Gastroesophageal sphincter (tissue), 4 donors: ENCODE results near the gene DMRTB1. TPM values are rescaled to one million over a fixed set of nuclear protein-coding genes. Genes with fewer than 3 reads are reported as not detected.

Source experiments
- ATAC-seq: fragments of 150-250 bp; one replicate; pipeline ENCODE4 v1.9.1; 2016; ENCODE audit warnings: mild to moderate bottlenecking, moderate library complexity
- H3K27ac ChIP-seq, 4 donors: fragments of 200-600 bp; sonication (generic) in 3 of 4; 1 replicate in 3 of 4; 2 replicates in 1 of 4; pipeline ENCODE4 v1.5.1; 2016 to 2019
- H3K27me3 ChIP-seq: fragments of 200-600 bp; sonication (generic); one replicate; pipeline ENCODE4 v1.5.1; 2019
- H3K36me3 ChIP-seq, 2 donors: fragments of 200-600 bp; sonication (generic); one replicate each; pipeline ENCODE4 v1.5.1; 2019; ENCODE audit warnings: control low read depth in 1 of 2
- H3K4me1 ChIP-seq, 3 donors: fragments of 200-600 bp; sonication (generic); 1 replicate in 2 of 3; 2 replicates in 1 of 3; pipeline ENCODE4 v1.5.1; 2016 to 2019; ENCODE audit warnings: control low read depth in 2 of 3
- H3K4me3 ChIP-seq, 2 donors: fragments of 200-600 bp; sonication (generic); one replicate each; pipeline ENCODE4 v1.5.1; 2019; ENCODE audit warnings: mild to moderate bottlenecking in 1 of 2, moderate library complexity in 1 of 2
- H3K9me3 ChIP-seq, 3 donors: fragments of 200-600 bp; sonication (generic); one replicate each; pipeline ENCODE4 v1.5.1; 2017 to 2019; ENCODE audit warnings: control low read depth in 2 of 3
- CTCF ChIP-seq, 4 experiments: fragments of 200-600 bp in 2 of 4; fragments of 450-650 bp in 2 of 4; sonication (generic) in 1 of 4; IDR thresholded peaks; one replicate each; pipeline ENCODE4 v1.5.1; 2017 to 2019; ENCODE audit warnings: antibody characterized with exemption in 4 of 4, mild to moderate bottlenecking in 2 of 4, moderate library complexity in 2 of 4
- EP300 ChIP-seq: sonication (generic); formaldehyde crosslinking; IDR thresholded peaks from one replicate; pipeline ENCODE4 v1.6.1; 2017; ENCODE audit warnings: antibody characterized with exemption, mild to moderate bottlenecking
- POLR2A ChIP-seq, 2 donors: fragments of 450-650 bp; IDR thresholded peaks; one replicate each; pipeline ENCODE4 v1.6.1; 2017; ENCODE audit warnings: antibody characterized with exemption in 2 of 2, mild to moderate bottlenecking in 2 of 2, moderate library complexity in 1 of 2
- POLR2AphosphoS5 ChIP-seq: sonication (generic); formaldehyde crosslinking; IDR thresholded peaks from one replicate; pipeline ENCODE4 v1.6.1; 2017; ENCODE audit warnings: antibody characterized with exemption
- WGBS, 2 donors: methylation state at CpG; one replicate each; pipeline ENCODE4 v1.1.5; 2018; ENCODE audit warnings: low coverage in 1 of 2; 5-methylcytosine and 5-hydroxymethylcytosine counted together
- total RNA-seq, 4 donors: library from RNA; depleted of rRNA; stranded (reverse); fragments of >200 nt; gene quantifications; one replicate each; pipeline ENCODE4 v1.1.0, GENCODE V29; 2016

The DMRTB1 gene
- total RNA-seq, 4 donors from 2014 or later: not detected

- 79 to 98% methylated on average over 11 of the region's 11 CpGs for WGBS, 2 donors
These were observed 21.5 kb downstream of the DMRTB1 start for GRCh38 chr1:53480678-53481077.

DNA sequence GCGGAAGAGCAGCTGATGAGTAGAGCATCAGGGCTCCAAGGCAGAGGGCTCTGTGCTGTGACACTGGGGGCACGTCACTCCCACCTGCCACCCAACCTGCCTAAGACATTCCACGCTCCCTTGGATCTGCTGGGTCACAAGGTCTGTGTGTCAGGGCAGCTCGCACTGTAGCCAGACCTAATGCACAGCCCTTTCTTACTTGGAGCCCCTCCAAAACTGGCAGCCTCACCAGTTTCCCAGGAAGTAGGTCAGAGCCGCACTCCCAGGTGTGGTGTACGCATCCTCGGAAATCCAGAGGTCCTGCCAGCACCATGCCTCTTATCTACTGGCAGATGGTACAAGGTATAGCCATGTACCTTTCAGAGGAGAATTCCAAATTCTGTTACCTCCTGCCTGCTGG, 22.3 kb downstream of the DMRTB1 start:
- WGBS, 2 donors: 71 to 100% methylated on average over 1 to 3 of the region's 7 CpGs
- H3K4me1 ChIP-seq: peaks cover 0 to 13% (median 0%) of the 10 kb centered on the region in 3 donors
- no peak overlapping the region for H3K4me3 ChIP-seq
- peaks cover 21% of the 10 kb centered on the region for H3K27me3 ChIP-seq
- no peaks in the 10 kb centered on the region for H3K9me3 ChIP-seq
- no peak for ATAC-seq
- H3K36me3 ChIP-seq: no peaks in the 10 kb centered on the region
- H3K27ac ChIP-seq: no peak overlapping the region
- TF ChIP-seq CTCF (IDR thresholded peaks at IDR 0.05) (no peak), POLR2AphosphoS5 (no peak), POLR2A (IDR thresholded peaks at IDR 0.05) (no peak), EP300 (no peak)

More at GRCh38 chr1:53480678-53481077, 21.5 kb downstream of the DMRTB1 start:
- no peak overlapping the region for H3K27ac ChIP-seq
- peaks cover 13% of the 10 kb centered on the region for H3K27me3 ChIP-seq
- no peak for ATAC-seq
- TF ChIP-seq CTCF (IDR thresholded peaks at IDR 0.05): no peak
- no peak for TF ChIP-seq POLR2AphosphoS5
- no peak for TF ChIP-seq POLR2A (IDR thresholded peaks at IDR 0.05)
- no peak for TF ChIP-seq EP300
- H3K4me3 ChIP-seq: no peak overlapping the region
- H3K9me3 ChIP-seq: no peaks in the 10 kb centered on the region
- H3K36me3 ChIP-seq: no peaks in the 10 kb centered on the region
- H3K4me1 ChIP-seq: peaks cover 0 to 12% (median 0%) of the 10 kb centered on the region in 3 donors

- no peak for ATAC-seq
- H3K4me1 ChIP-seq: peaks cover 0 to 10% (median 0%) of the 10 kb centered on the region in 3 donors
These were observed 23.4 kb downstream of the DMRTB1 start for GRCh38 chr1:53482441-53483153.

GRCh38 chr1:53483170-53483569, 24.0 kb downstream of the DMRTB1 start:
- TF ChIP-seq EP300: no peak
- no peak for TF ChIP-seq POLR2AphosphoS5
- TF ChIP-seq CTCF (IDR thresholded peaks at IDR 0.05): no peak
- no peak for TF ChIP-seq POLR2A (IDR thresholded peaks at IDR 0.05)
- Histone ChIP-seq H3K27ac (no peak overlapping the region), H3K4me1 (peaks cover 0 to 7% (median 0%) of the 10 kb centered on the region in 3 donors), H3K36me3 (no peaks in the 10 kb centered on the region), H3K4me3 (no peak overlapping the region), H3K27me3 (peaks cover 38% of the 10 kb centered on the region), H3K9me3 (no peaks in the 10 kb centered on the region)
- 83 to 89% methylated on average over 1 to 3 of the region's 9 CpGs for WGBS, 2 donors
- no peak for ATAC-seq

More at GRCh38 chr1:53482441-53483153, 23.4 kb downstream of the DMRTB1 start:
- TF ChIP-seq EP300 (no peak), POLR2A (IDR thresholded peaks at IDR 0.05) (no peak), CTCF (IDR thresholded peaks at IDR 0.05) (no peak), POLR2AphosphoS5 (no peak)
- H3K27ac ChIP-seq: no peak overlapping the region
- no peaks in the 10 kb centered on the region for H3K9me3 ChIP-seq
- H3K27me3 ChIP-seq: peaks cover 32% of the 10 kb centered on the region
- 88% methylated on average over 4 to 12 of the region's 14 CpGs for WGBS, 2 donors
- no peaks in the 10 kb centered on the region for H3K36me3 ChIP-seq
- H3K4me3 ChIP-seq: no peak overlapping the region

DNA sequence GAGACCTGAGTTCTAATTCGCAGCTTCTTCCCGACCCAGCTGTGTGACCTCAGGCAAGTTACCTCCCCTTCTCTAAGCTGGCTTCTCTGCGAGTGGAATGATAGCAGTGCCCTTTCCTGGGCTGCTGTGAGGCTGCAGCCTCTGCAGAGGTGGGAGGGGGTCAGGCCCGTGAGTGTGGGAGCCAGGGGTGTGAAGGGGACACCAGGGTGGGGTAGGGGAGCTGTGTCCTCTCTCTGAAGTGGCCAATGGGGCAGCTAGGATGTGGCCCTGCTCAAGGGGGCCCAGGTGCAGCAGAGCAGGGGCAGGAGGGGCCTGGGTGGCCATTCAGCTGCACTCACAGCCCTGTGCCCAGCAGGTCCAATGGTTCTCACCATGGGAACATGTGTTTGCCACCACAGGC, 24.5 kb downstream of the DMRTB1 start:
- H3K27ac ChIP-seq: no peak overlapping the region
- WGBS, 2 donors: no CpG with 5 or more reads among the region's 4 CpGs
- peaks cover 43% of the 10 kb centered on the region for H3K27me3 ChIP-seq
- TF ChIP-seq EP300 (no peak), POLR2AphosphoS5 (no peak), CTCF (IDR thresholded peaks at IDR 0.05) (no peak), POLR2A (IDR thresholded peaks at IDR 0.05) (no peak)
- no peaks in the 10 kb centered on the region for H3K9me3 ChIP-seq
- ATAC-seq: no peak
- H3K36me3 ChIP-seq: no peaks in the 10 kb centered on the region
- H3K4me1 ChIP-seq: peaks cover 0 to 7% (median 0%) of the 10 kb centered on the region in 3 donors
- no peak overlapping the region for H3K4me3 ChIP-seq
